Thoracic aorta (tissue), 2 donors: ENCODE measurements around the gene TRIO. TPM values are rescaled to one million over a fixed set of nuclear protein-coding genes. Genes with fewer than 3 reads are reported as not detected.

ENCODE experiments used
- ATAC-seq: fragments of 150-250 bp; one replicate; pipeline ENCODE4 v1.8.0; 2017; ENCODE audit warnings: low read depth; ENCODE audit not compliant: insufficient number of reproducible peaks, low FRiP score
- DNase-seq: peaks from one replicate; pipeline ENCODE4 v3.0.0-alpha.2; 2020; ENCODE audit warnings: low spot score
- H3K27ac ChIP-seq, 2 donors: fragments of 200-600 bp; sonication (generic); 1 replicate in 1 of 2; 2 replicates in 1 of 2; pipeline ENCODE4 v1.5.1; 2016; ENCODE audit warnings: mild to moderate bottlenecking in 2 of 2, moderate library complexity in 2 of 2
- H3K27me3 ChIP-seq: fragments of 200-600 bp; sonication (generic); replicated peaks from 2 replicates; pipeline ENCODE4 v1.6.0; 2016; ENCODE audit warnings: mild to moderate bottlenecking; ENCODE audit not compliant: insufficient read depth
- H3K36me3 ChIP-seq: fragments of 200-600 bp; sonication (generic); one replicate; pipeline ENCODE4 v1.5.1; 2016
- H3K4me1 ChIP-seq, 2 donors: fragments of 200-600 bp; sonication (generic); 1 replicate in 1 of 2; 2 replicates in 1 of 2; pipeline versions ENCODE4 v1.5.1 to v1.6.0; 2016; ENCODE audit warnings: low read depth in 2 of 2, mild to moderate bottlenecking in 1 of 2; ENCODE audit not compliant: control insufficient read depth in 1 of 2
- H3K4me3 ChIP-seq: fragments of 200-600 bp; sonication (generic); 2 replicates; pipeline ENCODE4 v1.5.1; 2016; ENCODE audit warnings: mild to moderate bottlenecking
- H3K9me3 ChIP-seq: fragments of 200-600 bp; sonication (generic); 2 replicates; pipeline ENCODE4 v1.5.1; 2016
- CTCF ChIP-seq: fragments of 200-600 bp; sonication (generic); IDR thresholded peaks from one replicate; pipeline ENCODE4 v1.5.1; 2019; ENCODE audit warnings: antibody characterized with exemption
- total RNA-seq, 2 donors: library from RNA; depleted of rRNA; stranded (reverse); fragments of >200 nt; gene quantifications; one replicate each; pipeline versions ENCODE4 v1.1.0 to v1.2.3, GENCODE V29; 2016

Gene TRIO
- total RNA-seq, 2 donors from 2014 or later: 219 to 300 TPM

- no peak for ATAC-seq
- Histone ChIP-seq H3K36me3 (no peaks in the 10 kb centered on the region), H3K4me3 (no peak overlapping the region), H3K4me1 (peaks cover 35 to 76% of the 10 kb centered on the region in 2 donors), H3K9me3 (no peaks in the 10 kb centered on the region), H3K27me3 (no peaks in the 10 kb centered on the region), H3K27ac (no peak overlapping the region)
- no peak for DNase-seq
- no peak for TF ChIP-seq CTCF
Observed at GRCh38 chr5:14213253-14213652, 70.1 kb downstream of the TRIO start.

GRCh38 chr5:14213813-14214585 is 70.9 kb downstream of the TRIO start:
- ATAC-seq (no peak), DNase-seq (no peak)
- H3K27me3 ChIP-seq: no peaks in the 10 kb centered on the region
- no peaks in the 10 kb centered on the region for H3K9me3 ChIP-seq
- no peak overlapping the region for H3K27ac ChIP-seq
- no peaks in the 10 kb centered on the region for H3K36me3 ChIP-seq
- H3K4me1 ChIP-seq: peaks cover 33 to 76% of the 10 kb centered on the region in 2 donors
- no peak for TF ChIP-seq CTCF
- H3K4me3 ChIP-seq: no peak overlapping the region

- Histone ChIP-seq H3K27ac (no peak overlapping the region), H3K4me3 (no peak overlapping the region), H3K4me1 (peaks cover 41 to 79% of the 10 kb centered on the region in 2 donors), H3K36me3 (no peaks in the 10 kb centered on the region), H3K27me3 (no peaks in the 10 kb centered on the region), H3K9me3 (no peaks in the 10 kb centered on the region)
- no peak for ATAC-seq
- DNase-seq: no peak
- no peak for TF ChIP-seq CTCF
Observed at GRCh38 chr5:14215901-14216300, 72.8 kb downstream of the TRIO start.

- peaks cover 40 to 79% of the 10 kb centered on the region in 2 donors for H3K4me1 ChIP-seq
- DNase-seq: no peak
- no peak for TF ChIP-seq CTCF
Observed at GRCh38 chr5:14216372-14216771, 73.2 kb downstream of the TRIO start.

GRCh38 chr5:14216902-14217301 is 73.8 kb downstream of the TRIO start:
- no peak for TF ChIP-seq CTCF
- Histone ChIP-seq H3K9me3 (no peaks in the 10 kb centered on the region), H3K27ac (peak overlapping the region in 1 of 2 donors; percentile 55), H3K4me1 (peaks cover 38 to 80% of the 10 kb centered on the region in 2 donors), H3K4me3 (no peak overlapping the region), H3K36me3 (no peaks in the 10 kb centered on the region), H3K27me3 (no peaks in the 10 kb centered on the region)
- no peak for ATAC-seq
- no peak for DNase-seq

More at GRCh38 chr5:14216372-14216771, 73.2 kb downstream of the TRIO start:
- H3K27me3 ChIP-seq: no peaks in the 10 kb centered on the region
- no peaks in the 10 kb centered on the region for H3K9me3 ChIP-seq
- peak overlapping the region in 1 of 2 donors; percentile 55 for H3K27ac ChIP-seq
- no peak for ATAC-seq
- no peaks in the 10 kb centered on the region for H3K36me3 ChIP-seq
- no peak overlapping the region for H3K4me3 ChIP-seq
